Putamen (tissue), 1 donor: ENCODE measurements around the gene OR51B4.
"Not testable (repeated sequence)": the region's sequence is repeated elsewhere in the genome, so short reads cannot be mapped to it uniquely, and the experiment has no call there.

Experiments used
- DNase-seq: peaks from one replicate; pipeline ENCODE4 v3.0.0-alpha.2; 2016; ENCODE audit warnings: low spot score

Gene OR51B4

GRCh38 chr11:5274395-5274794 lies 27.4 kb downstream of the OR51B4 start:
- DNase-seq: no peak

GRCh38 chr11:5272395-5273017 lies 29.2 kb downstream of the OR51B4 start:
- no peak for DNase-seq

- no peak for DNase-seq
Observed at GRCh38 chr11:5269715-5270147, 32.0 kb downstream of the OR51B4 start, which contains the start of gene HBE1. HBE1 (minus strand) TSS chr11:5269945; CDS start chr11:5269890, 55 bp downstream.

- no peak for DNase-seq
Observed at GRCh38 chr11:5267033-5267563, 34.6 kb downstream of the OR51B4 start.

GRCh38 chr11:5266609-5267008 lies 35.1 kb downstream of the OR51B4 start:
- DNase-seq: no peak

- DNase-seq: no peak
Observed at GRCh38 chr11:5265832-5266231, 35.9 kb downstream of the OR51B4 start.

GRCh38 chr11:5258543-5259262 lies 43.0 kb downstream of the OR51B4 start:
- no peak for DNase-seq

- DNase-seq: no peak
Observed at GRCh38 chr11:5257296-5257695, 44.5 kb downstream of the OR51B4 start.

- DNase-seq: not testable (repeated sequence)
Observed at GRCh38 chr11:5254646-5255413, 46.9 kb downstream of the OR51B4 start, which contains the start of gene HBG2. HBG2 (minus strand) TSS chr11:5254781; CDS start chr11:5254728, 53 bp downstream.

GRCh38 chr11:5254023-5254422 lies 47.7 kb downstream of the OR51B4 start:
- DNase-seq: not testable (repeated sequence)

- DNase-seq: not testable (repeated sequence)
Observed at GRCh38 chr11:5253440-5253839, 48.3 kb downstream of the OR51B4 start.

GRCh38 chr11:5252919-5253265 lies 48.9 kb downstream of the OR51B4 start:
- no peak for DNase-seq

GRCh38 chr11:5252192-5252918 lies 49.4 kb downstream of the OR51B4 start:
- DNase-seq: no peak

GRCh38 chr11:5251746-5252145 lies 50.0 kb downstream of the OR51B4 start:
- no peak for DNase-seq
